Measurements from ENCODE around the gene CCR8. TPM values are rescaled to one million over a fixed set of nuclear protein-coding genes. Genes with fewer than 3 reads are reported as not detected.
"Not testable (repeated sequence)": the region's sequence is repeated elsewhere in the genome, so short reads cannot be mapped to it uniquely, and the experiment has no call there.

CCR8 gene
- total RNA-seq, 1 experiment from 2014 or later = not detected

- H3K27ac Mint-ChIP-seq (ENCODE audit: low read depth, unreplicated experiment) = no peak overlapping the region
- CTCF ChIA-PET = interaction anchor here (2.3 kb wide), 1 partner anchor 58 kb away, joined by 14 read pairs; no protein-coding TSS in a partner anchor
- BruUV-seq (replicated peaks) = no TSS peak
- intact Hi-C loops (cut with micrococcal nuclease) = no loop called here
- H3K9me3 Mint-ChIP-seq (ENCODE audit: unreplicated experiment) = no peaks in the 10 kb centered on the region
- POLR2A ChIA-PET = interaction anchor here (0.6 to 0.9 kb wide), 2 partner anchors 238 to 842 kb away, joined by 3 read pairs; no protein-coding TSS in a partner anchor
- H3K27me3 Mint-ChIP-seq (ENCODE audit: insufficient read depth, unreplicated experiment) = peaks cover 13% of the 10 kb centered on the region
- H3K36me3 Mint-ChIP-seq (ENCODE audit: insufficient read depth, unreplicated experiment) = no peaks in the 10 kb centered on the region
- no peak overlapping the region for H3K4me3 Mint-ChIP-seq (ENCODE audit: unreplicated experiment)
- no peaks in the 10 kb centered on the region for H3K4me1 Mint-ChIP-seq (ENCODE audit: insufficient read depth, unreplicated experiment)
- TF ChIP-seq CTCF (IDR thresholded peaks at IDR 0.05; ENCODE audit: unreplicated experiment) = no peak
- no peak for DNase-seq (ENCODE audit: unreplicated experiment)
These were observed 21.2 kb downstream of the CCR8 start for GRCh38 chr3:39350714-39351113.

GRCh38 chr3:39351134-39351533, 21.6 kb downstream of the CCR8 start:
- CTCF ChIA-PET = interaction anchor here (1.1 to 2.3 kb wide), 3 partner anchors 27 to 61 kb away, joined by 3 to 14 read pairs (median 3); no protein-coding TSS in a partner anchor
- POLR2A ChIA-PET = interaction anchor here (0.6 to 0.9 kb wide), 2 partner anchors 238 to 842 kb away, joined by 3 read pairs; no protein-coding TSS in a partner anchor
- H3K27ac Mint-ChIP-seq (ENCODE audit: low read depth, unreplicated experiment); intact Hi-C loops (cut with micrococcal nuclease); H3K9me3 Mint-ChIP-seq (ENCODE audit: unreplicated experiment); BruUV-seq (replicated peaks); H3K4me1 Mint-ChIP-seq (ENCODE audit: insufficient read depth, unreplicated experiment); H3K4me3 Mint-ChIP-seq (ENCODE audit: unreplicated experiment); H3K36me3 Mint-ChIP-seq (ENCODE audit: insufficient read depth, unreplicated experiment); DNase-seq (ENCODE audit: unreplicated experiment): not testable (repeated sequence)
- peaks cover 14% of the 10 kb centered on the region for H3K27me3 Mint-ChIP-seq (ENCODE audit: insufficient read depth, unreplicated experiment)

- H3K4me3 Mint-ChIP-seq (ENCODE audit: unreplicated experiment); H3K4me1 Mint-ChIP-seq (ENCODE audit: insufficient read depth, unreplicated experiment); DNase-seq (ENCODE audit: unreplicated experiment); H3K9me3 Mint-ChIP-seq (ENCODE audit: unreplicated experiment); H3K36me3 Mint-ChIP-seq (ENCODE audit: insufficient read depth, unreplicated experiment); intact Hi-C loops (cut with micrococcal nuclease); POLR2A ChIA-PET; CTCF ChIA-PET; BruUV-seq (replicated peaks); H3K27ac Mint-ChIP-seq (ENCODE audit: low read depth, unreplicated experiment): not testable (repeated sequence)
- H3K27me3 Mint-ChIP-seq (ENCODE audit: insufficient read depth, unreplicated experiment) = peaks cover 27% of the 10 kb centered on the region
These were observed 23.8 kb downstream of the CCR8 start for GRCh38 chr3:39353168-39353927.

GRCh38 chr3:39358333-39358732, 28.8 kb downstream of the CCR8 start:
- DNase-seq (ENCODE audit: unreplicated experiment) = no peak
- TF ChIP-seq CTCF (IDR thresholded peaks at IDR 0.05; ENCODE audit: unreplicated experiment) = no peak
- H3K27ac Mint-ChIP-seq (ENCODE audit: low read depth, unreplicated experiment) = no peak overlapping the region
- H3K36me3 Mint-ChIP-seq (ENCODE audit: insufficient read depth, unreplicated experiment) = no peaks in the 10 kb centered on the region
- H3K4me3 Mint-ChIP-seq (ENCODE audit: unreplicated experiment) = no peak overlapping the region
- no peaks in the 10 kb centered on the region for H3K4me1 Mint-ChIP-seq (ENCODE audit: insufficient read depth, unreplicated experiment)
- POLR2A ChIA-PET = interaction anchor here (0.6 kb wide), 1 partner anchor 23 kb away, joined by 3 read pairs; no protein-coding TSS in a partner anchor
- BruUV-seq (replicated peaks) = no TSS peak
- H3K27me3 Mint-ChIP-seq (ENCODE audit: insufficient read depth, unreplicated experiment) = peaks cover 35% of the 10 kb centered on the region
- no peaks in the 10 kb centered on the region for H3K9me3 Mint-ChIP-seq (ENCODE audit: unreplicated experiment)
- intact Hi-C loops (cut with micrococcal nuclease) = no loop called here
- CTCF ChIA-PET = interaction anchor here (0.5 to 1.7 kb wide), 2 partner anchors 18 to 66 kb away, joined by 3 to 5 read pairs; no protein-coding TSS in a partner anchor

- Mint-ChIP-seq H3K4me3 (ENCODE audit: unreplicated experiment) (no peak overlapping the region), H3K4me1 (ENCODE audit: insufficient read depth, unreplicated experiment) (no peaks in the 10 kb centered on the region)
- no peak for TF ChIP-seq CTCF (IDR thresholded peaks at IDR 0.05; ENCODE audit: unreplicated experiment)
These were observed 31.9 kb downstream of the CCR8 start for GRCh38 chr3:39361252-39361927.

More at GRCh38 chr3:39361252-39361927, 31.9 kb downstream of the CCR8 start:
- Mint-ChIP-seq H3K36me3 (ENCODE audit: insufficient read depth, unreplicated experiment) (no peaks in the 10 kb centered on the region), H3K27me3 (ENCODE audit: insufficient read depth, unreplicated experiment) (peaks cover 51% of the 10 kb centered on the region), H3K9me3 (ENCODE audit: unreplicated experiment) (no peaks in the 10 kb centered on the region), H3K27ac (ENCODE audit: low read depth, unreplicated experiment) (no peak overlapping the region)
- no peak for DNase-seq (ENCODE audit: unreplicated experiment)
- CTCF ChIA-PET = interaction anchor here (0.6 to 2.1 kb wide), 5 partner anchors 15 to 206 kb away, joined by 3 to 7 read pairs (median 3); no protein-coding TSS in a partner anchor
- BruUV-seq (replicated peaks) = no TSS peak
- intact Hi-C loops (cut with micrococcal nuclease) = no loop called here
- POLR2A ChIA-PET = interaction anchor here (0.5 kb wide), 1 partner anchor 11 kb away, joined by 3 read pairs; no protein-coding TSS in a partner anchor

Measured in MCF 10A (cell line).